Hepatic stellate cell (primary cell): ENCODE data around the gene MKI67.
"Not testable (repeated sequence)": the region's sequence is repeated elsewhere in the genome, so short reads cannot be mapped to it uniquely, and the experiment has no call there.

Experiments
- DNase-seq: peaks from one replicate; pipeline ENCODE4 v3.0.0; 2011; ENCODE audit warnings: low spot score

MKI67 gene

DNA sequence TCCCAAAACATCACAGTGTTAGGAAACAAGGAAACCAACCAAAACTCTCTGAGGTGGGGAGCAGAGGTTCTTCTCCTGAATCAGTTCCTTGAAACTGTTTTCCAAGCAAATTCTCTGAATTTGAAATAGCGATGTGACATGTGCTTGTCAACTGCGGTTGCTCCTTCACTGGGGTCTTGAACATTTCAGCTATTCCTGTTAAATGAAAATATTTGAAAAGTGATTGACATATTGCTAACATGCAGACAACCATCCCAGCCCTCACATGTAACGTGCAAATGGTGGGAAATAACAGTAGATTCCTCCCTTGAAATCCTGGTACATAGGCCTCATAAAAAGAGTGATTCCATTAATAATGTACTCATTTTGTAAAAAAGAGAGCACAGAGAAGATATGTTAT is 15.9 kb downstream of the MKI67 start:
- DNase-seq, result no peak

DNA sequence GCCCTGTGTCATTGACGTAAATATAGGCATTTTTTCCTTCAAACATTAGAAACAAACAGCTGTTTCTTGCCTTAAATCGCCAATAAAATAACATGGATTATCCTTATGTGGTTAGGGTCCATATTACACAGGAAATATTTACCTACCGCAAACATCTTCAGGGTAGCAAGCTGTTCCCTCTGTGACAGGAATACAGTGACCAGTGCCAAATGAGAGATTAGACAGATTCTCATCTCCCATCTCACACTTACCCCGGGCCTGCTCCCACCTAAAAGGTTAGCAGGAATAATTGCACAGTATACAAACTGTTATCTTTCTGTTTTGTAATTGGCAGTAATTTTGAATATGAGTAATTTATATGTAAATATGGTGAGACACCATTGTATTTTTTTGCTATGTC is 16.5 kb downstream of the MKI67 start:
- no peak for DNase-seq

DNA sequence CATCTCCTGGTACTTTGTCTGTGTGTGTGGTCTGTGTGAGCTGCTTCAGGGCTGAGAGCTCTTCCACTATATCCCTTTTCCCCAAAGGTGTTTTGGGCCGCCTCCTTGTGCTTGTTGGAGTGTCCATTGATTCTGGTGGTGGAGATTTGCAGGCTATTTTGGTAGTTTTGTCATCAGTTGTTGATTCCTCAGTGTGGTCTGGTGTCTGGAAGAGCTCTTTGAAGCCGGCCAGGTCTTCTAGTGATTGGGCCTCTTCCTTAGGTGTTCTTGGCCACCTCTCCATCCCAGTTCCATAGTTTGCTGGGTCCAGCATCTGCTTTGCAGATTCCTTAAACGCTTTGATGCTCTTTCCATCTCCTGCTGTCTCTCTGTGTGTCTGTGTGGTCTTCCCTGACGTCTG is 20.8 kb downstream of the MKI67 start:
- DNase-seq, result no peak

DNA sequence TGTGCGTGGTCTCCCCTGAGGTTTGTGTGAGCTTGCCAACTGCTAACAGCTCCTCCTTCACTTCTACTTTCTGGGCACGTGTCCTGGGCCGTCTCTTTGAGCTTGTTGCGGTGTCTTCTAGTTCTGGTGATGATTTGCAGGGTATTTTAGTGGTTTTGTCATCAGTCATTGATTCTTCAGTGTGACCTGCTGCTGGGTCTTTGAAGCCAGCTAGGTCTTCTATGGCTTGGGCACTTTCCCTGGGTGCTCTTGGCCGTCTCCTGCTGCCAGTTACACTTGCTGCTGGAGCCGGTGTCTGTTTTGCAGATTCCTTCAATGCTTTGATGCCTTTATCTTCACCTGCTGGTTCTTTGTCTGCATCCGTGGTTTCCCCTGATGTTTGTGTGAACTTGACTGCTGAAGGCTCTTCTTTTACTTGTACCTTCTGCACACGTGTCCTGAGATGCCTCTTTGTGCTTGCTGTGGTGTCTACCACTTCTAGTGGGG is 23.0 kb downstream of the MKI67 start:
- DNase-seq, result no peak

DNA sequence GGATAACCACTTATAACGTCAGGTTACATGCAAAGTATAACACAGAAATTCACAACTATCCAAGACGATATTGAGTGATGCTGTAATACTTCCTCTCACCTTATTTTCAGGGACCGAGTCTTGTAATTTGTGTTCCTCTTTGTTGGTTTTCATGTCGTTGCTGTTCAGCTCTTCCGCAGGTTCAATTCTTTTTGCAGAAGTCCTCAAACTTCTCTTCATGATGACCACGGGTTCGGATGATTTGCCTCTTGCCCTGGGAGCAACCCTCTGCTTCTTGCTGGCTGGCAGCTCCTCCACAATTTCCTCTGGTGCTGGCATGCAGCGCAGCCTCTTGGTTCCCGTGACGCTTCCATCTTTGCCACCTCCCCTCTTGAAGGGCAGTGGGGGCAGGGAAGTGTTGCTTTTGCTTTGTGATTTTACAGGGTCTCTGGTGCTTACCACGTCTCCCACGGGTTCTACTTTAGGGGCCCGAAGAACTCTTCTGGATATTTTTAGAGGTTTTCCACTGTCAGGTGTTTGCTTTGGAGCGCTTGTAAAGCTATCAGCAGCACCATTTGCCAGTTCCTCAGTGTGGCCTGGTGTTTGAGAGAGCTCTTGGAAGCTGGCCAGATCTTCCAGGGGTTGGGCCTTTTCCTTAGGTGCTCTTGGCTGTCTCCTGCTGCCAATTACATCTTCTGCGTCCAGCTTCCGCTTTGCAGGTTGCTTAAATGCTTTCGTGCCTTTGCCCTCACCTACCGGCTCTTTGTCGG is 23.6 kb downstream of the MKI67 start:
- no peak for DNase-seq

DNA sequence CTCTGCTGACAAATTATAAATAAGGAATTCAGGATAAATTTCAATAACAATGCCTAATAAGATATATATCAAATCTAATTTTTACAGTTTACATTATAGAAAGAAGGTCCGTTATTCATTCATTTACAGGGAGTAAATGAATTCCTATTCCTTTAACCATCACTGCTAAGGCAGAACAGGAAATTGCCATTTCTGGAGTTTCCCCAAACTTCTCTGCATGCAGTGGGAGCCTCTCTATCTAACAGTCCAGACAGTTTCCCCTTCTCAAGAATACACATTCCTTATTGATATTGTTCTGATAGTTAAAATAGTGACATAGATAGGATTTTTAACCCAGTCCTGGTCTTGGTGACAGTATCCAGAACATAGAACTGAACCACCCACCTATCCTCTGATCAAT is 24.3 kb downstream of the MKI67 start:
- no peak for DNase-seq

DNA sequence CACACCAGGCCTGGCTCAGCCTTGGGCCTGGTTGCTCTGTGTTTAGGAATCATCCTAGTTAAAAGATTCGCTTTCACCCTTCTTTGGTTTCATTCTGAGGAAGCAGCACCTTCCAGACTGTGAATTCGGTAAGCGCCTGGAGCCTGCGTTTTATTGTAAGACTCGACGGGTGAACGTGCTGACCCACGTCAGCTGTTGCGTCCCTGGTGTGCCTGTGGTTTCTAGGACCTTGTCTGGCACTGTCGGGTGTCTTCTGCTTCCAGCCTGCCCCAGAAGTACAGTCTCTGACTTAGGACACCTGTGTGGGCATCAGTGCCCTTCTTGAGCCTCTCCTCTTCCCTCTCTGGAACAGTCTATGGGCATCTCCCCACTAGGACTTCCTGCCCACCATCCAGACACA is 26.3 kb downstream of the MKI67 start:
- DNase-seq, result no peak

DNA sequence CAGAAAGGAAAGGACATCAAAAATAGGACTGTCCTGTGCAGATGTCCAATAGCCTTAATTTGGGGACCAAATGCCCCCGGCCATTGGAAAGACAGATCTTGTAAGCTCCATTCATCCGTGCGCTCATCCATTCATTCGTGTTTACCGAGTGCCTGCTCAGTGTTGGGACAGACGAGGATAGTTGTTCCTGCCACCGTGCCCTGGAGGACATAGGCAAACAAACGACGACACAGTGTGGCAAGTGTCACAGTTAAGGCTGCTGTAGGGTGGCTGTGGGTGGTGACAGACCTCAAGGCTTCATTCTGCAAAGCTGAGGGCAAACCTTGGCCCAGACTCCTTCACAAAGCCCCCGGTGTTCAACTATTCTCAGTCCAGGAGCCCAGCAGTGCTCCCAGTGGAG is 27.6 kb downstream of the MKI67 start:
- DNase-seq, result no peak

DNA sequence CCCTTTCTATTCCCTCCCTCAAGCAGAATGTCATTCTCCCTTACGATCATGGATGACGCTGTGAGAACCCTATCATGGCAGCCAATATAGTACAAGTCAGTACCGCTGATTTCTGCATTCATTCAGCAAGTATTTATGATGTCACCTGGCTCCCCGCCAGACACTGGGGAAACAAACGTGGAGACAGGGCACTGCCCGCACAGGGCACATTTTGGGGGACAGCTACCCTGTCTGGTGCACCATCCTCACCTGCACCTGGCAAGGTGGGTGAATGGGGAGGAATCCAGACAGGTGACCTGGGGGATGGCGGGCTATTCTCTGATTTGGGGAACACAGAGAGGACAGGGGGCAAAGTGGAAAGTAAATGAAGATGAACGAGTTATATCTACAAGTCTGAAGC is 28.4 kb downstream of the MKI67 start:
- no peak for DNase-seq

DNA sequence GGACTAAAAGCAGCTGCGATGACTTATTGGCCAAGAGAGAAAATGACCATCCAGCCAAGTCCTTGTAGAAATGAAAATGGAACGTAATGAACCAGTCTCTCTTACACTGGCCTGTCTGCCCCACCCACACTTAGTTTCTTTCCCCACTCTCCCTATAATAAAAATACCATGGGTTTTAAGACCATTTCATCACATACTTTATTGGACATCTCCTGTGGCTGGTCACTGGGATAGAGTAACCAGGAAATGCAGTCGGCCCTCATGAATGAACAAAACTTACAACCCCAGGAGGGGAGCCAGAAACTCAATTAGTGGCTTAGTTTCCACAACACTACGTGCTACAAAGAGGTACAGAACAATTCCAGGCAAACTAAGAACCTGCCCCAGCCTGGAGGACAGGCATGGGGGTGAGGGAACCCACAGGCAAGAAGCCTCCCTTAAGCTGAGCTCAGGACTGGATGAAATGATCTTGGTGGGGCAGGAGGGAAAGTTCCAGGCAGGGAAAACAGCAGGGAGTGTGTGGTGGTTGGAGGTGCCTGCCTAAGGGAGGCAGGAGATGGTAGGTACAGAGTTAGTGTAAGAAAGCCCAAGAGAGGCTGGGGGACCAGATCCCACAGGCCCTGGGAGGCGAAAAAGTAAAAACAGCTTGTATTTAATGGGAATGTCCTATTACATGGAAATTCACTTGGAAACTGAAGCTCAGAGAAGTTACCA is 29.6 kb downstream of the MKI67 start:
- DNase-seq, result no peak

DNA sequence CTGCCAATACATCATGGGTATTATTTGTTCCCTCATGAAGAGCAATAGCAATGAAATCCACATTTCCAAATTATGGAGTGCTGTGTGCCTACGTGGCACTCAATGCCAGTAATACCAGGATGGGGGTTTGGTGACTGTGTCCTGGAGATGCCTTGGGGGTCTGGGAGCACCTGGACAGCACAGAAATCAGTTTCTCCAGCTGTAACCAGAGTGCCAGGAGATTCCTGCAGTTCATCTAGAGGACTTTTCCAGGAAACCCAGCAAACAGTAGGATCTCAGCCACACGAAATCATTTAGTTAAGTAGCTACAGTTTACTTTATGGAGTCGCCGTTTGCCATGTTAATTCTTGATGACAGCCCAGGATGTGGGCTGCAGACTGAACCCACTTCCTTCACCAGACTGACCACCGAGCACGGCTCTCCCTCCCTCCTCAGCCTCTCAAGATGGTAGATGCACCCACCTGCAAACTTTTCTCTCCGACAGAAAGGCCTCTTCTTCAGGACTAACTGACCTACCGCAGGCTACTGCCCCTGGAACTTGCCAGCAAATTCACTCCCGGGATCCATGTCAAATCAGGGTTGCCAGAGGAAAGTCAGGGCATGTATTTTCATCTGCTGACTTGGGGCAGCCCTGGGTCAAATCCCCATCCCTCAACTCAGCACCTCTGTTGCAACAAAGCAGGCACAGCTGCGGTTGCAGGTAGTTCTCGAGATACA is 30.3 kb downstream of the MKI67 start:
- DNase-seq, result no peak

DNA sequence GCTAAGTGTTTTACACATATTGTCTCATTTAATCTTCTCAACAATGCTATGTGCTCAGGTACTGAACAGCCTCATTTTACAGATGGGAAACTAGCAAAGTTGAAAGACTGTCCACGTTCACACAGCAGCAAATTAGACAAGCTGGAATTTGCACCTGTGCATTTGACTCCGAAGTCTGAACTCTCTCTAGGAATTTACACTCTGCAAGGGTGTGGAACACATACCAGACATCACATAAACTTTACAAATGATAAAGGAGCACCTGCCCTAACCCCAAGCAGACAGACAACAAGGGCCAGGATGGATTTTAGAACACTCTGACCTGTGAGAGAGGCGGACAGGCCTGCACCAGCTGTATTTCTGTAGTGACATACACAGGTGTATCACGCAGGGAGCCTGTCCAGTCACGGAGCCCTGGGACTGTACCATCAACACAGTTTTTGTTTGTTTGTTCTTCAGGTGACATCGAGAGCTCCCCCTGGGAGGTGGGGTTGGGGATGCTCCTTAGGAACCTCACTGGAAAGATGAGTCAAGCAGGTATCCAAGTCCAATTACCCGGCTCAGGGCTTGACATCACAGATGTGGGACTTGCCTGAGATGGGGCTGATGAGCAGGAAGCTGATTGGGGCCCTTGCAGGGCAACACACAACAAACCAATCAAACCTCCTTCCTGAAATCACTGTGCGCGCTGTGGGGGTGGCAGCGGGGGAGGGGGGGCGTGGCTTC is 31.0 kb downstream of the MKI67 start:
- DNase-seq, result no peak

DNA sequence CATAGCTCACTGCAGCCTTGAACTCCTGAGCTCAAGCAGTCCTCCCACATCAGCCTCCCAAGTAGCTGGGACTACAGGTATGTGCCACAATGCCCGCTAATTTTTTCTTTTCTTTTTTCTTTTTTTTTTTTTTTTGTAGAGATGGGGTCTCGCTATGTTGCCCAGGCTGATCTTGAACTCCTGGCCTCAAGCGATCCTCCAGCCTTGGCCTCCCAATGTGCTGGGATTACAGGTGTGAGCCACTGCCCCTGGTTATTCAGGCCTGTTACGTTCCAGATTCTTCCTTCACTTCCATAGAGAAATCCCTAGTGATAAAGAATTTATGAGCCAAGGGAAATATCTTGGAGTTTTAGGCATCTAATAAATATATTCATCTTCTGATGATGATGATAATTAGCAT is 31.6 kb downstream of the MKI67 start:
- not testable (repeated sequence) for DNase-seq

DNA sequence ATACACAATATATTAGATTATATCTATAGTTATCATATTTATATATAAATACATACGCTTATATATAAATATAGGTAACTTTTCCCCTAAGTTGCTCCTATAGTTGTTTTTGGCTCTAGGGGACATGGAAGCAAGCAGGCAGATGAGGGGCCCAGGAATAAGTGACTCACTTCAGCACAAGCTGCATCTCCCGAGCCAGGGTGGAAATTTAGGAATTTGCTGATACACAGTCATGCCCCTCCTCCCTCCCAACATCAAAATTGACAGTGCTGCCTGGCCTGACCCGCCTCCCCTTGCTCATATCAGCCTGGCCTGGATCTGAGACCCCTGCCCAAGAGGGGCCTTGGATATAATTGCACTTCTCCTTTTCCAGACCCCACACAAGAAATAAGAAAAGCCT is 33.8 kb downstream of the MKI67 start:
- DNase-seq, result no peak

DNA sequence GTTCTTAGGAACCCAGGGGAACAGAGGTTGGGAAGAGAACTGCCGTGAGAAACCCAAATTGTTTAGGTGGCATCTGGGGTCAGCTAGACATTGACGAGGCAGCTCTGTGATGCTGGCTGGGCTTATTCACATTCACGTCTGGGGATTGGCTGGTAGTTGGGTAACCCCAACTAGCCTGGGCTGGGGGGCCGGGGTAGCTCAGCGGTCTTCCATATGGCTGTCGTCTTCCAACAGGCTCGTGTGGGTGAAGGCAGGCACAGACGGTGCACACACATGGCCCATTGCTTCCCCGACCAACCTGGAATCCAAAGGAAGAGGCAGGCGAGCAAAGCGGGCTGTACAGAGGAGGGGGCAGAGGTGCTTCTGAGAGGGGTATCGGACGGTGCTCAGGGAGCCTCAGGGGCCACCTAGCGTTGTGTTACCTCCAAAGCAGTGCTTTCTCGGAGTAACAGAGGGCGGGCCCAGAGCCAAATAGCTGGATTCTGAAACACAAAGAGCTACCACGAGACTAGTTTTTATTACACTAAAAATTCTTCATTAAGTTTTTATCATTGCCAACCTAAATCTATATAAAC is 34.5 kb downstream of the MKI67 start:
- no peak for DNase-seq

DNA sequence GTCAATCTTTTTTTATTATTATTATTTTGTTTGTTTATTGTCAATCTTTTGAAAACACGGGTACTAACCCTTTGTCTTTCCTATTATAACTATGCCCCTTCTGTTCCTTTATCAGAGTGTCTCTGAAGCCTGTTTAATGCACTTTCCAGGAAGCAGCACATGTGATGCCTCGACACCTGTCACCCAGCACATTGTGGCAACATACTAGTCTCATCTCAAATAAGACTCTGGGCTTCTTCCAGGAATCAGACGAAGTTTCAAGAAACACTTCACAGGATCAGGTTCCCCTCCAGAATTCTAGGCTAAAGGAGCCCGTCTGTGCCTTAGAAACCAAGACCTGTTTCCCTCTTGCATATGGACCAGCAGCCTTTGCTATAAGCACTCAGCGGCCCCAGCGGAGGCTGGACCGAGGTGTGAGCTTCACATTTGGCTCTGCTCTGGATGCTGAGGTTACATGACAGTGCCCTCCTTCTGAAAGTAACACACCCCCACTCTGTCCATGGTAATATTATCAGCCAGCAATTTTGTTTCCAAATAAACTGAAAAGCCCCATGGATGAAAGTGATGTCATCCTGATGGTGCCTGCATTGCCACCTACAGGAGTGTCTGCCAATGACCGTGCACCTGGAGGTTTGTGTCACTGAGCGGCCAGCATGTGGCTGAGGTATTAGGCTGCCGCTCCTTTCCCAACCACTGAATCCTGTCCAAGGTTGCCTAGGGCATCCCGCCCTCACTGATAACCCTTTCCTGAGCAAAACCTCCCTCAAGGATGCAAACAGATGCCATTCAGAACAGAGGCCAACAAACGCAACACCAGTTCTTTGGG is 38.1 kb downstream of the MKI67 start:
- no peak for DNase-seq

DNA sequence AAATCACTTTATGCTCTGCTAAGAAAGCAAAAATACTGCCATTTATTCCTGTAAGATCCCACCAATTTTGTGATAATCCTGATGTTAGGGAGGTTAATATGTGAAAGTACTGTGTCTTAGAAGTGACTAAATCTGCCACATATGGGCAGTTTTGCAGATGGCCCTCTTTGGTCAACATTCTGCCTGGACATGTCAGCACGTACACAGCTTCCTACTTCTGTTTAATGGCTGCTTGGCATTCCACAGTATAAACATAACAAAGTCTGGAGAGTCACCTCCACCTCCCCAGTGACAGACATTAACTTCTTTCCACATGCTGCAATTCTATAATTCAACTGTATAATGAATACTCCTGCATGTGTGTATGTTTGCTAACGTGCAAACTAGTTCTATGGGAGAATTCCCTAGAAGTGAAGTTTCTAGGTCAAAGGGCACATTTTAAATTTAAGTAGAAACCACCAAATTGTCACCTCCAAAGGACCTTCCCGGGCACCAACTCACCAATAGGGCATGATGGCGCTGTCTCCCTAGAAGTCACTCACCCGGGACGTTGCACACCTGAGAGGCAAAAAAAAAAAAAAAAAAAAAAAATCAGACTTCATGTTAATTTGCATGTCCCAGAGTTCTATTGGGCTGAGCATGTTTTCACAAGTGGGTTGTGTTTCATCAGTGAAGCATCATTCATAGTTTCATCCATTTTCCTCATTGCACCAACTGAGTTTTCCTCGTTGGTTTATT is 38.9 kb downstream of the MKI67 start:
- DNase-seq, result no peak

DNA sequence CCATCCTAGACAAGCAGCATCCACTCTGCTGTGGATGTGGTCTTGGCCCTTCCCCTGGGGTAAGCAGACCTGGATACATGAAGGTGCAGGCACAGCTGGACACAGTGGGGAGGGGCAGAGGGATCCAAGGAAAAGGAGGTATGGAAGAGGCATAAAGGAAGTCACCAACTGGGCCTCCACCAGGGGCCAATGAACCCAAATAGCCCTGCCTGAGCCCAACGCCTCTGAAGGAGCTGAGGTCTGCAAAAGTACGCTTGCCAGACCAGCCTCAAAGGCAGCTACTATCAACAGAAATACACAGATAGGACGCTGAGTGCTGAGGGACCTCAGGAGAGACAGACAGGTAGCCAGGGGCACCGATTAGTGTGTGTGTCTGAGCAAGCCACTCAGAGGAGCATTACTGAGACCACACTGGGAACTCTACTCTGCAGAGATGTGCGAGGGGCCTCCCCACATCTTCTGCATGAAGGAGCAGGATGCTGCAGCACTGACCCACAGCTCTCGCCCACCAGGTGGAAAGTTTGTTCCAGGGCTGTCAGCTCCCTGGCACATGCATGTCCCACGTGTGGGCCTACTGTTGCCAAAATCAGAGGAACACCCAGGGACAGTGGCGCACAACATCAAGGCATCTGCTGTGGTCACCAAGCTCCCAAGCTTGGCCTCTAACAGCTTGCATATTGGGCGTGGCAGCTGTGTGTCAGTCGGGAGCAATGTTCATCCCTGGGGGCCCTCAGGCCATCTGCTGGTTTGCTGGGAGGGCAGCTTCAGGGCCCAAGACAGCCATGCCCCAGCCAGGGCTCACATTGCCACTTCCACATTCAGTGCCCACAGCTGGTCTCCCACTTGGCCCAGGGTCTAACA is 40.0 kb downstream of the MKI67 start:
- DNase-seq, result no peak

DNA sequence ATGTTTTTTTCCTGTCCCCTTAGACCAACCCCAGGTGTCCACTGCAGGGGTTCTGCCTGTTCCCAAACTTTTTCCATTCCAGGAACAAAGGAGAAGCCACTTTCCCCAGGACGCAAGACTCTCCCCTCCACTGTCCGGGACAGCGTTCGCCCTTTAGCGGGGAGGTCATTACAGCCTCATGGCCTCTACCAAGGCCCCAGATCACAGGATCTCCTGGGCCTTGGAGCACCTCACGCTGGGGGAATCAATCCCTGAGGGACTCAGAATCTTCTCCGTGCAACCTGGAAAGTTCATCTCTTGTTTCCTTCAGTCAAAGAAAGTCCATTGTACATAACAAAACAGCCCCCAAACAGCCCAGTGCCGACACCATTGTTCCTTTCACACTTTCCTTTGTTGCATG is 41.2 kb downstream of the MKI67 start:
- no peak for DNase-seq
